Measurements from ENCODE around the gene FCGR3A. TPM values are rescaled to one million over a fixed set of nuclear protein-coding genes. Genes with fewer than 3 reads are reported as not detected.

The FCGR3A gene
- total and polyA plus RNA-seq, 2 of the 8 experiments (the other 6 are each of a cell fraction or from before 2014, with no cell fraction given): not detected

Other genes with a start within 250 kb of the FCGR3A start
- gene MPZ, start 239.8 kb downstream of the FCGR3A start, total RNA-seq (2021; fragmentation: NEBNext Ultra II Directional; extraction: Animal tissue kit (Norgen Biotek cat#: 25700)): 4.1 and 6.1 TPM in 2 replicates
- gene MPZ, start 239.8 kb downstream of the FCGR3A start, polyA plus RNA-seq (2011; rRNA removed): 5.1 and 8.1 TPM in 2 replicates
- 216 and 224 TPM in 2 replicates for gene SDHC, start 235.4 kb downstream of the FCGR3A start, total RNA-seq (2021; fragmentation: NEBNext Ultra II Directional; extraction: Animal tissue kit (Norgen Biotek cat#: 25700))
- 251 and 305 TPM in 2 replicates for gene SDHC, start 235.4 kb downstream of the FCGR3A start, polyA plus RNA-seq (2011; rRNA removed)
- gene CFAP126, start 181.9 kb downstream of the FCGR3A start, total RNA-seq (2021; fragmentation: NEBNext Ultra II Directional; extraction: Animal tissue kit (Norgen Biotek cat#: 25700)): not detected in 2 replicates
- gene CFAP126, start 181.9 kb downstream of the FCGR3A start, polyA plus RNA-seq (2011; rRNA removed): not detected in 2 replicates
- 0.55 and 0.71 TPM in 2 replicates for gene FCGR2A, start 44.4 kb downstream of the FCGR3A start, total RNA-seq (2021; fragmentation: NEBNext Ultra II Directional; extraction: Animal tissue kit (Norgen Biotek cat#: 25700))
- 0.28 and 0.86 TPM in 2 replicates for gene FCGR2A, start 44.4 kb downstream of the FCGR3A start, polyA plus RNA-seq (2011; rRNA removed)
- gene HSPA6, start 25.3 kb downstream of the FCGR3A start, total RNA-seq (2021; fragmentation: NEBNext Ultra II Directional; extraction: Animal tissue kit (Norgen Biotek cat#: 25700)): 0.15 and 0.17 TPM in 2 replicates
- 0.05 and 0.06 TPM in 2 replicates for gene HSPA6, start 25.3 kb downstream of the FCGR3A start, polyA plus RNA-seq (2011; rRNA removed)
- gene FCGR3B, start 81.4 kb upstream of the FCGR3A start, total RNA-seq (2021; fragmentation: NEBNext Ultra II Directional; extraction: Animal tissue kit (Norgen Biotek cat#: 25700)): not detected in 2 replicates
- not detected in 2 replicates for gene FCGR3B, start 81.4 kb upstream of the FCGR3A start, polyA plus RNA-seq (2011; rRNA removed)
- not detected in 2 replicates for gene FCGR2B, start 113.3 kb upstream of the FCGR3A start, total RNA-seq (2021; fragmentation: NEBNext Ultra II Directional; extraction: Animal tissue kit (Norgen Biotek cat#: 25700))
- gene FCGR2B, start 113.3 kb upstream of the FCGR3A start, polyA plus RNA-seq (2011; rRNA removed): 0.05 and 0.11 TPM in 2 replicates
- not detected in 2 replicates for gene FCRLA, start 157.4 kb upstream of the FCGR3A start, total RNA-seq (2021; fragmentation: NEBNext Ultra II Directional; extraction: Animal tissue kit (Norgen Biotek cat#: 25700))
- not detected in 2 replicates for gene FCRLA, start 157.4 kb upstream of the FCGR3A start, polyA plus RNA-seq (2011; rRNA removed)
- gene FCRLB, start 171.7 kb upstream of the FCGR3A start, total RNA-seq (2021; fragmentation: NEBNext Ultra II Directional; extraction: Animal tissue kit (Norgen Biotek cat#: 25700)): 0.15 and 0.24 TPM in 2 replicates
- 0.13 and 0.14 TPM in 2 replicates for gene FCRLB, start 171.7 kb upstream of the FCGR3A start, polyA plus RNA-seq (2011; rRNA removed)
- gene DUSP12, start 200.0 kb upstream of the FCGR3A start, total RNA-seq (2021; fragmentation: NEBNext Ultra II Directional; extraction: Animal tissue kit (Norgen Biotek cat#: 25700)): 24.4 and 27.6 TPM in 2 replicates
- 32.7 and 33.9 TPM in 2 replicates for gene DUSP12, start 200.0 kb upstream of the FCGR3A start, polyA plus RNA-seq (2011; rRNA removed)
- gene ATF6, start 216.5 kb upstream of the FCGR3A start, total RNA-seq (2021; fragmentation: NEBNext Ultra II Directional; extraction: Animal tissue kit (Norgen Biotek cat#: 25700)): 9.9 and 10.0 TPM in 2 replicates
- gene ATF6, start 216.5 kb upstream of the FCGR3A start, polyA plus RNA-seq (2011; rRNA removed): 3.0 and 4.6 TPM in 2 replicates

Measured in H1 (cell line).